Loucy (cell line): ENCODE data around the gene HIVEP2.

ENCODE experiments used
- EZH2phosphoT487 ChIP-seq: fragments of 200-600 bp; IDR thresholded peaks from 2 replicates; pipeline ENCODE4 v1.6.1; 2018; ENCODE audit warnings: antibody characterized with exemption, mild to moderate bottlenecking, moderate library complexity, borderline replicate concordance
- TF ChIP-seq, protein P1 (sequence below): fragments of 200-600 bp; sonication (generic); conservative IDR thresholded peaks from 2 replicates; pipeline ENCODE4 v1.5.1; 2014; ENCODE audit warnings: mild to moderate bottlenecking, antibody characterized with exemption, low read length

DNA sequence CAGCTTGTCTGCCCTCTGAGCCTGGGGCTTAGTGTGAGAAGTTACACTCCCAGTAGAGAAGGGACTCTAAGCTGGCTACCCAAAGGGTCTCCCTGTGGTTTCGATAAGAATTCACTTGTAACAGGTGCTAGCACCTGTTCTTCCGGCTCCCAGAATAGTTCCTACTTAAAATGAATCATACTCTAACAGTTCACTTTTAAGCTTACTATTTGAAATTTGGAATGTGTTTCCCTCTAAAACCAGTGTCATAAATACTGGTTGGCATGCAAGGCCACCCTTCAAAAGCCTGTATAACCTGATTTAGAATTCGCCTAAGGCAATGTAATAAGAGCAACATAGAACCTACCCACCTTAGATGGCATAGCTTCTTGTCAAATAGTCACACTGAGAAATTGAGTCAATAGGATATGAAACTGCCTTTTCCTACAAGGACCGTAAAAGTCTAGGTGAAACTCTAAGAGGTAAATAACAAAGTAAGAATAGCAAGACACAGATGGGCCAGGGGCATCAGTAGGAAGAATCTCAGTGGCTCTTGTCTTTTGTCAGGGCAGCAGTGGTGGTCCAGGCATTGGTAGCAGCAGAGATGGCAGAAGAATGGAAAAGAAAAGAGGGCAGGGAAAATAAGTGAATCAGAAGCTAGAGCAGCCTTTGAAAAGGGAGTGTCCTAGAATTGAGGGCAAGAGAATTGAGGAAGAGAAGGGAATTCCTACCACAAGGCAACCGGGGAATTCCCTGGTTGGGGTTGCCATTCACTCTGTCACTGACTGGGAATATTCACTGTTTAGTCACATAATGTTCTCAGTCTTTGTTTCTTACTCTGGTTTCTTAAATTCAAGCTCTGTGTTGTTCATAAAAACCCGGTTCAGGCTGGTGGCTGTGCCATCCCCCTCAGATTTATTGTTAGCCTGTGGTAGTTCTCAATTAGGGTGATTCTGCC is 91.5 kb downstream of the HIVEP2 start:
- TF ChIP-seq, protein P1, sequence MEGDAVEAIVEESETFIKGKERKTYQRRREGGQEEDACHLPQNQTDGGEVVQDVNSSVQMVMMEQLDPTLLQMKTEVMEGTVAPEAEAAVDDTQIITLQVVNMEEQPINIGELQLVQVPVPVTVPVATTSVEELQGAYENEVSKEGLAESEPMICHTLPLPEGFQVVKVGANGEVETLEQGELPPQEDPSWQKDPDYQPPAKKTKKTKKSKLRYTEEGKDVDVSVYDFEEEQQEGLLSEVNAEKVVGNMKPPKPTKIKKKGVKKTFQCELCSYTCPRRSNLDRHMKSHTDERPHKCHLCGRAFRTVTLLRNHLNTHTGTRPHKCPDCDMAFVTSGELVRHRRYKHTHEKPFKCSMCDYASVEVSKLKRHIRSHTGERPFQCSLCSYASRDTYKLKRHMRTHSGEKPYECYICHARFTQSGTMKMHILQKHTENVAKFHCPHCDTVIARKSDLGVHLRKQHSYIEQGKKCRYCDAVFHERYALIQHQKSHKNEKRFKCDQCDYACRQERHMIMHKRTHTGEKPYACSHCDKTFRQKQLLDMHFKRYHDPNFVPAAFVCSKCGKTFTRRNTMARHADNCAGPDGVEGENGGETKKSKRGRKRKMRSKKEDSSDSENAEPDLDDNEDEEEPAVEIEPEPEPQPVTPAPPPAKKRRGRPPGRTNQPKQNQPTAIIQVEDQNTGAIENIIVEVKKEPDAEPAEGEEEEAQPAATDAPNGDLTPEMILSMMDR = no peak
- TF ChIP-seq EZH2phosphoT487 = no peak
